GM20431 (cell line): ENCODE results near the gene NKX2-2.

Source experiments
- in situ Hi-C: fragments of 300-500 bp; cut with MseI, MboI; formaldehyde crosslinking; loops from one replicate; pipeline ENCODE4 v1.15.0; 2020; ENCODE audit warnings: low sequenced_read_pairs; ENCODE audit not compliant: unreplicated experiment

Gene NKX2-2

GRCh38 chr20:21513881-21514540 is at the start of gene NKX2-2:
Gene NKX2-2 (minus strand): TSS chr20:21514064. CDS start chr20:21513669, 395 bp downstream.
- in situ Hi-C loops, result loop anchor here (25.0 kb wide), 1 partner anchor 477 kb away; no protein-coding TSS in a partner anchor

GRCh38 chr20:21562656-21563055 is 48.8 kb upstream of the NKX2-2 start:
- in situ Hi-C loops, result no loop called here

- in situ Hi-C loops, result no loop called here
Measured at GRCh38 chr20:21559305-21559704, 45.4 kb upstream of the NKX2-2 start.

GRCh38 chr20:21557241-21558020 is 43.6 kb upstream of the NKX2-2 start:
- in situ Hi-C loops, result no loop called here

GRCh38 chr20:21556398-21556797 is 42.5 kb upstream of the NKX2-2 start:
- in situ Hi-C loops, result no loop called here

- in situ Hi-C loops, result no loop called here
Measured at GRCh38 chr20:21555470-21556120, 41.7 kb upstream of the NKX2-2 start.

- in situ Hi-C loops, result no loop called here
Measured at GRCh38 chr20:21554985-21555384, 41.1 kb upstream of the NKX2-2 start.

GRCh38 chr20:21554376-21554890 is 40.6 kb upstream of the NKX2-2 start:
- in situ Hi-C loops, result no loop called here

- in situ Hi-C loops, result no loop called here
Measured at GRCh38 chr20:21550587-21550986, 36.7 kb upstream of the NKX2-2 start.

- in situ Hi-C loops, result no loop called here
Measured at GRCh38 chr20:21548390-21549035, 34.6 kb upstream of the NKX2-2 start.

- in situ Hi-C loops, result no loop called here
Measured at GRCh38 chr20:21546355-21546754, 32.5 kb upstream of the NKX2-2 start.

- in situ Hi-C loops, result no loop called here
Measured at GRCh38 chr20:21539512-21539911, 25.6 kb upstream of the NKX2-2 start.

- in situ Hi-C loops, result no loop called here
Measured at GRCh38 chr20:21534886-21535285, 21.0 kb upstream of the NKX2-2 start.

- in situ Hi-C loops, result no loop called here
Measured at GRCh38 chr20:21534453-21534852, 20.6 kb upstream of the NKX2-2 start.

GRCh38 chr20:21529863-21530262 is 16.0 kb upstream of the NKX2-2 start:
- in situ Hi-C loops, result loop anchor here (10.0 kb wide), 1 partner anchor 45 kb away; no protein-coding TSS in a partner anchor

- in situ Hi-C loops, result loop anchor here (10.0 kb wide), 1 partner anchor 46 kb away; no protein-coding TSS in a partner anchor
Measured at GRCh38 chr20:21528870-21529269, 15.0 kb upstream of the NKX2-2 start.

- in situ Hi-C loops, result loop anchor here (10.0 kb wide), 1 partner anchor 47 kb away; no protein-coding TSS in a partner anchor
Measured at GRCh38 chr20:21527908-21528307, 14.0 kb upstream of the NKX2-2 start.

- in situ Hi-C loops, result loop anchor here (10.0 kb wide), 1 partner anchor 48 kb away; no protein-coding TSS in a partner anchor
Measured at GRCh38 chr20:21526776-21527175, 12.9 kb upstream of the NKX2-2 start.

- in situ Hi-C loops, result loop anchor here (10.0 to 25.0 kb wide), 2 partner anchors 51 to 487 kb away; no protein-coding TSS in a partner anchor
Measured at GRCh38 chr20:21523895-21524294, 10.0 kb upstream of the NKX2-2 start.
